Stimulated activated CD8-positive, alpha-beta memory T cell treated with anti-CD3 and anti-CD28 coated beads, Interleukin-4, amount 100 ng/mL, for 1 hour (primary cell): ENCODE data around the gene SLC45A1.

Experiments
- DNase-seq, 2 donors: peaks; one replicate each; pipeline ENCODE4 v3.0.0-alpha.2; 2020; ENCODE audit warnings: low read depth in 2 of 2, low spot score in 1 of 2

Gene SLC45A1

GRCh38 chr1:8311068-8311718, 6.7 kb upstream of the SLC45A1 start:
- no peak for DNase-seq

- no peak for DNase-seq
Observed at GRCh38 chr1:8312235-8313218, 5.4 kb upstream of the SLC45A1 start.

- DNase-seq, result no peak
Observed at GRCh38 chr1:8313231-8313630, 4.7 kb upstream of the SLC45A1 start.

GRCh38 chr1:8314346-8315280, 3.3 kb upstream of the SLC45A1 start:
- peak in 1 of 2 donors; percentile 20 for DNase-seq

GRCh38 chr1:8315573-8316475, 2.1 kb upstream of the SLC45A1 start:
- DNase-seq, result no peak

GRCh38 chr1:8318436-8318835, 522 bp downstream of the SLC45A1 start:
- DNase-seq, result no peak

GRCh38 chr1:8321612-8322011, 3.7 kb downstream of the SLC45A1 start:
- no peak for DNase-seq

GRCh38 chr1:8323706-8324105, 5.8 kb downstream of the SLC45A1 start:
- no peak for DNase-seq

- DNase-seq, result no peak
Observed at GRCh38 chr1:8324176-8324810, 6.4 kb downstream of the SLC45A1 start.

- no peak for DNase-seq
Observed at GRCh38 chr1:8325771-8326170, 7.9 kb downstream of the SLC45A1 start.

- no peak for DNase-seq
Observed at GRCh38 chr1:8326265-8326664, 8.4 kb downstream of the SLC45A1 start.

- no peak for DNase-seq
Observed at GRCh38 chr1:8328271-8328670, 10.4 kb downstream of the SLC45A1 start.

GRCh38 chr1:8329439-8329838, 11.5 kb downstream of the SLC45A1 start:
- no peak for DNase-seq

GRCh38 chr1:8329858-8330257, 11.9 kb downstream of the SLC45A1 start:
- DNase-seq, result no peak

GRCh38 chr1:8330271-8331125, 12.6 kb downstream of the SLC45A1 start:
- no peak for DNase-seq

GRCh38 chr1:8332806-8333205, 14.9 kb downstream of the SLC45A1 start:
- no peak for DNase-seq

- no peak for DNase-seq
Observed at GRCh38 chr1:8333246-8333987, 15.5 kb downstream of the SLC45A1 start.
